BLaER1 (cell line): ENCODE measurements around the gene DEF6.

ENCODE experiments used
- H3K27ac ChIP-seq: shearing (Covaris generic); formaldehyde crosslinking; 2 replicates; pipeline ENCODE4 v1.8.1; 2022
- H3K27me3 ChIP-seq: shearing (Covaris generic); formaldehyde crosslinking; 2 replicates; pipeline ENCODE4 v1.8.1; 2022
- H3K36me3 ChIP-seq: shearing (Covaris generic); formaldehyde crosslinking; 2 replicates; pipeline ENCODE4 v1.8.1; 2022
- H3K4me1 ChIP-seq: shearing (Covaris generic); formaldehyde crosslinking; 2 replicates; pipeline ENCODE4 v1.8.1; 2022
- H3K4me2 ChIP-seq: shearing (Covaris generic); formaldehyde crosslinking; 2 replicates; pipeline ENCODE4 v1.8.1; 2022
- H3K4me3 ChIP-seq: shearing (Covaris generic); formaldehyde crosslinking; 2 replicates; pipeline ENCODE4 v1.8.1; 2022
- H3K9ac ChIP-seq: shearing (Covaris generic); formaldehyde crosslinking; 2 replicates; pipeline ENCODE4 v1.8.1; 2022
- H3K9me3 ChIP-seq: shearing (Covaris generic); formaldehyde crosslinking; 2 replicates; pipeline ENCODE4 v1.8.1; 2022
- H4K20me1 ChIP-seq: shearing (Covaris generic); formaldehyde crosslinking; 2 replicates; pipeline ENCODE4 v1.8.1; 2022
- Cebpa-rat ChIP-seq: shearing (Covaris generic); IDR thresholded peaks from 2 replicates; pipeline ENCODE4 v1.8.1; 2022

Gene DEF6

GRCh38 chr6:35275744-35276260 lies 21.8 kb upstream of the DEF6 start:
- Histone ChIP-seq H3K9ac (no peak overlapping the region), H3K27me3 (no peaks in the 10 kb centered on the region), H3K27ac (no peak overlapping the region), H3K36me3 (peaks cover 11% of the 10 kb centered on the region; the same call in 1 of the 2 replicates), H3K9me3 (no peaks in the 10 kb centered on the region), H4K20me1 (0 out of 2 replicates have a peak, but pooled peaks cover 5% of the 10 kb centered on the region), H3K4me2 (peak overlapping the region; percentile 12), H3K4me1 (peaks cover 39% of the 10 kb centered on the region), H3K4me3 (no peak overlapping the region)
- no peak for TF ChIP-seq Cebpa-rat

- TF ChIP-seq Cebpa-rat: no peak
- Histone ChIP-seq H3K4me1 (peaks cover 43% of the 10 kb centered on the region), H3K27ac (no peak overlapping the region), H3K9me3 (no peaks in the 10 kb centered on the region), H3K9ac (no peak overlapping the region), H4K20me1 (0 out of 2 replicates have a peak, but pooled peaks cover 5% of the 10 kb centered on the region), H3K4me2 (peak overlapping the region; percentile 47), H3K27me3 (no peaks in the 10 kb centered on the region), H3K4me3 (no peak overlapping the region), H3K36me3 (peaks cover 29% of the 10 kb centered on the region)
Measured at GRCh38 chr6:35278708-35279107, 18.9 kb upstream of the DEF6 start.

- H3K9ac ChIP-seq: no peak overlapping the region
- no peak overlapping the region; the same call in 1 of the 2 replicates for H3K4me2 ChIP-seq
- no peak for TF ChIP-seq Cebpa-rat
- no peaks in the 10 kb centered on the region for H3K9me3 ChIP-seq
- no peaks in the 10 kb centered on the region for H3K27me3 ChIP-seq
- H3K27ac ChIP-seq: no peak overlapping the region
- H3K36me3 ChIP-seq: peaks cover 51% of the 10 kb centered on the region
- peaks cover 31% of the 10 kb centered on the region for H3K4me1 ChIP-seq
- H3K4me3 ChIP-seq: no peak overlapping the region
- H4K20me1 ChIP-seq: no peaks in the 10 kb centered on the region
Measured at GRCh38 chr6:35280903-35281302, 16.7 kb upstream of the DEF6 start.

- Histone ChIP-seq H3K4me3 (no peak overlapping the region), H3K36me3 (peaks cover 66% of the 10 kb centered on the region), H3K4me1 (peaks cover 24% of the 10 kb centered on the region), H3K27ac (no peak overlapping the region), H3K9me3 (no peaks in the 10 kb centered on the region), H3K27me3 (no peaks in the 10 kb centered on the region), H4K20me1 (no peaks in the 10 kb centered on the region), H3K4me2 (no peak overlapping the region), H3K9ac (no peak overlapping the region)
- no peak for TF ChIP-seq Cebpa-rat
Measured at GRCh38 chr6:35282472-35282871, 15.1 kb upstream of the DEF6 start.

DNA sequence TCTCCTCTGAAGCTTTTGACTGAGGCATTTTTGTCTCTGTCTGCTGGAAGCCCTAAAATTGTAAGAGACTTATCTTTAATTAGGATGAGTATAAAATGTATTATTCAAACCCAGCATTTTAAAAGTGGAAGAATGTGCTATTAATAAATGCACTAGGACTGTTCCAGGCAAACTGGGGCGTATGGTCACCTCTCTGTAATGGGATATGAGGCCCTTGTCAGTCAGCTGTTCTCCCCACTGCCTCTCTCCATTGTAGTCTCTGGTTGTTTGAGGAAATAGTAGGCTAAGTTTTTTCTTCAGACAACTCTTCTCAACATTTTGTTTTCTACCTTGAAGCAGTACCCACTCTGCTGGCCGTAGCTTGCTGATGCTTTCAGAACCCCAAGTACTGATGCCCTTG lies 14.3 kb upstream of the DEF6 start:
- TF ChIP-seq Cebpa-rat: no peak

GRCh38 chr6:35287671-35288396 lies 9.8 kb upstream of the DEF6 start:
- H3K9me3 ChIP-seq: no peaks in the 10 kb centered on the region
- no peak overlapping the region for H3K4me2 ChIP-seq
- no peak overlapping the region for H3K9ac ChIP-seq
- no peak overlapping the region for H3K4me3 ChIP-seq
- no peak overlapping the region for H3K27ac ChIP-seq
- peaks cover 19% of the 10 kb centered on the region for H3K4me1 ChIP-seq
- H3K27me3 ChIP-seq: no peaks in the 10 kb centered on the region
- peaks cover 4% of the 10 kb centered on the region for H4K20me1 ChIP-seq
- TF ChIP-seq Cebpa-rat: no peak
- H3K36me3 ChIP-seq: peaks cover 92% of the 10 kb centered on the region

More for the DNA sequence above, 14.3 kb upstream of the DEF6 start:
- Histone ChIP-seq H3K36me3 (peaks cover 75% of the 10 kb centered on the region), H4K20me1 (no peaks in the 10 kb centered on the region), H3K27ac (no peak overlapping the region), H3K4me2 (no peak overlapping the region), H3K4me1 (peaks cover 20% of the 10 kb centered on the region), H3K4me3 (no peak overlapping the region), H3K9ac (no peak overlapping the region), H3K9me3 (no peaks in the 10 kb centered on the region), H3K27me3 (no peaks in the 10 kb centered on the region)

DNA sequence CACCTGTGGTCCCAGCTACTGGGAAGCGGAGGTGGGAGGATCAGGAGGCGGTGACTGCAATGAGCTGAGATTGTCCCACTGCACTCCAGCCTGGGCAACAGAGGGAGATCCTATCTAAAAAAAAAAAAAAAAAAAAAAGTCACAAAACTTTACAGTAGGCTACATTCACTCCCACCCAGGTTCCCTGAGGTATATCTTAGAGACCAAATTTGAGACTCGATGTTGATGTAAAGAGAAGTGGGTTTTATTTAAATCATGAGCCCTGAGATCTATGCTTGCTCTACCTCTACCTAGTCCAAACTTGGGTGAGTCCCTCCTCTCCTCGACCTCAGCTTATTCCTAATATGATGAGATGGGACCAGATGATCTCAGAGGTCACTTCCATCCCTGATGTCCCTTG lies 8.8 kb upstream of the DEF6 start:
- Histone ChIP-seq H3K4me2 (no peak overlapping the region), H3K27ac (no peak overlapping the region), H3K9ac (no peak overlapping the region), H3K27me3 (no peaks in the 10 kb centered on the region), H3K4me3 (no peak overlapping the region), H3K9me3 (no peaks in the 10 kb centered on the region), H3K36me3 (peaks cover 88% of the 10 kb centered on the region), H4K20me1 (peaks cover 7% of the 10 kb centered on the region), H3K4me1 (peaks cover 29% of the 10 kb centered on the region)
- TF ChIP-seq Cebpa-rat: no peak

DNA sequence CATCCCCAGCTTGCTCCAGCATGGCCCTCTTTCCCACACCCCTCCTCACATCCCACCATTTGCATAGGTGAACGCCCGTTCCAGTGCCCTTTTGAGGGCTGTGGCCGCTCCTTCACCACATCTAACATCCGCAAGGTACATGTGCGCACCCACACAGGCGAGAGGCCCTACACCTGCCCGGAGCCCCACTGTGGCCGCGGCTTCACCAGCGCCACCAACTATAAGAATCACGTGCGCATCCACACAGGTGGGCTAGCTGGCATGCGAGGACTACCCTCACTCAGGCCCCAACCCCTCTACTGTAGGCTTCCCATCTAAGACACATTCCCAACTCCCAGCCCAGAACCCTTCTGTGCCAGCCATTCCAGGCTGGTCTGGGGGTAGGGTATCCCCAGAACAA lies 6.1 kb upstream of the DEF6 start:
- Histone ChIP-seq H3K36me3 (peaks cover 74% of the 10 kb centered on the region), H3K27ac (no peak overlapping the region), H3K9ac (no peak overlapping the region), H3K4me3 (no peak overlapping the region), H3K4me2 (peak overlapping the region; percentile 79), H3K9me3 (no peaks in the 10 kb centered on the region), H3K4me1 (peaks cover 55% of the 10 kb centered on the region), H4K20me1 (peaks cover 7% of the 10 kb centered on the region), H3K27me3 (no peaks in the 10 kb centered on the region)
- TF ChIP-seq Cebpa-rat: no peak

GRCh38 chr6:35292494-35292893 lies 5.1 kb upstream of the DEF6 start:
- no peaks in the 10 kb centered on the region for H3K9me3 ChIP-seq
- no peak overlapping the region for H3K4me3 ChIP-seq
- TF ChIP-seq Cebpa-rat: no peak
- peaks cover 64% of the 10 kb centered on the region for H3K36me3 ChIP-seq
- H3K27ac ChIP-seq: peak overlapping the region; percentile 45
- 0 out of 2 replicates have a peak overlapping the region, but pooled peaks have one; percentile 25 for H3K9ac ChIP-seq
- peaks cover 66% of the 10 kb centered on the region for H3K4me1 ChIP-seq
- no peaks in the 10 kb centered on the region for H3K27me3 ChIP-seq
- peaks cover 7% of the 10 kb centered on the region for H4K20me1 ChIP-seq
- H3K4me2 ChIP-seq: peak overlapping the region; percentile 79

GRCh38 chr6:35293681-35294080 lies 3.9 kb upstream of the DEF6 start:
- 0 out of 2 replicates have a peak overlapping the region, but pooled peaks have one; percentile 25 for H3K9ac ChIP-seq
- no peaks in the 10 kb centered on the region for H3K9me3 ChIP-seq
- peak overlapping the region; percentile 79 for H3K4me2 ChIP-seq
- H3K36me3 ChIP-seq: peaks cover 52% of the 10 kb centered on the region
- no peak overlapping the region for H3K27ac ChIP-seq
- no peak for TF ChIP-seq Cebpa-rat
- peaks cover 75% of the 10 kb centered on the region for H3K4me1 ChIP-seq
- no peak overlapping the region for H3K4me3 ChIP-seq
- no peaks in the 10 kb centered on the region for H3K27me3 ChIP-seq
- peaks cover 7% of the 10 kb centered on the region for H4K20me1 ChIP-seq
